ENCODE data around the gene SMYD4. TPM values are rescaled to one million over a fixed set of nuclear protein-coding genes. Genes with fewer than 3 reads are reported as not detected.

SMYD4 gene
- total and polyA plus RNA-seq, 10 of the 15 experiments (the other 5 are each of a cell fraction or from before 2014, with no cell fraction given): 2.1 to 18.8 (median 13.7) TPM

GRCh38 chr17:1729966-1730325 lies 99.8 kb downstream of the SMYD4 start:
- no peak overlapping the region for H3K4me3 ChIP-seq
- CTCF ChIA-PET: interaction anchor here (1.6 to 2.0 kb wide), 2 partner anchors 8 to 10 kb away, joined by 6 to 7 read pairs; no protein-coding TSS in a partner anchor
- POLR2A ChIA-PET: no interaction called here
- H3K27ac ChIP-seq (ENCODE audit: control insufficient read depth, insufficient read depth): no peak overlapping the region
- peaks cover 3 to 5% of the 10 kb centered on the region in 2 experiments; a peak in 3 of 4 replicates for H3K36me3 ChIP-seq (ENCODE audit: control insufficient read depth in 2 of 2, insufficient read depth in 2 of 2, low read length in 1 of 2)
- in situ Hi-C loops (cut with MboI) (no loop called here), intact Hi-C loops (cut with micrococcal nuclease; ENCODE audit: unreplicated experiment) (no loop called here)
- no TSS peak for BruUV-seq (replicated peaks)
- no peak for DNase-seq (ENCODE audit: low read depth, low spot score)
- TF ChIP-seq EZH2 (IDR thresholded peaks at IDR 0.05; ENCODE audit: borderline replicate concordance, control insufficient read depth, low read depth, low read length) (no peak), TCF12 (IDR thresholded peaks at IDR 0.05; ENCODE audit: low read depth, low read length) (no peak), SUZ12 (IDR thresholded peaks at IDR 0.05; ENCODE audit: unreplicated experiment) (no peak), NFYB (IDR thresholded peaks at IDR 0.05; ENCODE audit: insufficient read depth, low read depth, low read length) (no peak), RELB (IDR thresholded peaks at IDR 0.05; ENCODE audit: low read depth) (no peak), JUNB (IDR thresholded peaks at IDR 0.05) (no peak), GABPA (IDR thresholded peaks at IDR 0.05; ENCODE audit: low read depth) (no peak), SUPT20H (IDR thresholded peaks at IDR 0.05; ENCODE audit: borderline replicate concordance, control insufficient read depth, low read depth, low read length) (no peak), GATAD2B (conservative IDR thresholded peaks at IDR 0.05; ENCODE audit: low read depth) (no peak), MTA2 (IDR thresholded peaks at IDR 0.05; ENCODE audit: low read depth) (no peak), IKZF1 (conservative IDR thresholded peaks at IDR 0.05) (no peak), ZBTB11 (CRISPR knock-in tag; IDR thresholded peaks at IDR 0.05) (no peak), BCL11A (IDR thresholded peaks at IDR 0.05; ENCODE audit: low read depth, low read length) (no peak), POU2F2 (IDR thresholded peaks at IDR 0.05; ENCODE audit: borderline replicate concordance, low read depth, low read length) (no peak), PML (IDR thresholded peaks at IDR 0.05; ENCODE audit: low read length) (no peak), REST (IDR thresholded peaks at IDR 0.05; ENCODE audit: low read depth, low read length) (no peak), SIN3A (IDR thresholded peaks at IDR 0.05; ENCODE audit: low read depth, low read length) (no peak), ATF7 (IDR thresholded peaks at IDR 0.05; ENCODE audit: low read depth) (no peak)
- no peaks in the 10 kb centered on the region for H4K20me1 ChIP-seq (ENCODE audit: control insufficient read depth, insufficient read depth)
- peaks cover 13% of the 10 kb centered on the region for H3K4me1 ChIP-seq (ENCODE audit: control insufficient read depth, insufficient read depth, low read length)
- H3K4me2 ChIP-seq (ENCODE audit: control insufficient read depth, insufficient read depth): no peak overlapping the region
- 98% methylated on average over 10 of the region's 15 CpGs for WGBS (ENCODE audit: insufficient coverage, insufficient replicate concordance, low lambda C conversion rate, missing lambda C conversion rate)
- ATAC-seq: no peak
- RAD21 ChIA-PET (ENCODE audit: unreplicated experiment): interaction anchor here (1.1 kb wide), 1 partner anchor 9 kb away, joined by 3 read pairs; no protein-coding TSS in a partner anchor
- H3K9me3 ChIP-seq (replicated peaks; ENCODE audit: control insufficient read depth, insufficient read depth, low read length): no peaks in the 10 kb centered on the region
- no peak overlapping the region for H2AFZ ChIP-seq (ENCODE audit: control insufficient read depth, low read depth, low read length)
- SMC1A ChIA-PET (ENCODE audit: uncharacterized antibody, unreplicated experiment): no interaction called here
- peaks cover 14% of the 10 kb centered on the region for H3K79me2 ChIP-seq (ENCODE audit: control insufficient read depth, insufficient read depth, low read length)
- H3K27me3 ChIP-seq (replicated peaks in 1 of 2; ENCODE audit: control insufficient read depth in 2 of 2, insufficient read depth in 2 of 2, low read length in 1 of 2): no peaks in the 10 kb centered on the region
- H3K9ac ChIP-seq (ENCODE audit: control insufficient read depth, insufficient read depth, low read length): no peak overlapping the region
- FAIRE-seq: no peak

Measured in GM12878 (cell line).